ENCODE measurements around the gene OR2T6. TPM values are rescaled to one million over a fixed set of nuclear protein-coding genes. Genes with fewer than 3 reads are reported as not detected.
"Not testable (repeated sequence)": the region's sequence is repeated elsewhere in the genome, so short reads cannot be mapped to it uniquely, and the experiment has no call there.

Gene OR2T6
- total RNA-seq, 1 donor from 2014 or later, result not detected

DNA sequence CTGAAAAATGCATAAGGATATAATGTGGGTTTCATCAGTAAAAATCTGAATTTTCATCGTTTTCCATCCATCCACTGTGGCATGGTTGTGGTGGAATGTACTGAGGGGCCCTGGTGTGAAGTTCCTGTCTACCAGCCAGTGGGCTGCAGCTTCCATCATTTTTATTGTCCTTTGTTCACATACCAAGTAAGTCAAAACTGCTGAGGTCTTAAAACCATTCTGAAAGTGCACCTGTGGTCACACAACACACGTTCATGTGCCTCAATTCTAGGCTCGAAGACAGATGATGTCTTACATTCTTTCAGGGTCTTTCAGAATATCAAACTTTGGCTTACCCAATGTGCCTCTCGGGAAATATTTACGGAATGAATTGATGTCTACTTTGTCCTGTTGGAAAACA, 63.7 kb downstream of the OR2T6 start:
- DNase-seq (ENCODE audit: low spot score); H3K9me3 Mint-ChIP-seq; intact Hi-C loops (cut with micrococcal nuclease); H3K36me3 Mint-ChIP-seq (ENCODE audit: low read depth); H3K4me1 Mint-ChIP-seq (ENCODE audit: low read depth); H3K4me3 Mint-ChIP-seq (ENCODE audit: low read depth); H3K27me3 Mint-ChIP-seq (ENCODE audit: low read depth); H3K27ac Mint-ChIP-seq: not testable (repeated sequence)

Other genes starting within 250 kb of the OR2T6 start
- not detected in 2 replicates for gene OR2M5, start 230.6 kb upstream of the OR2T6 start, total RNA-seq
- gene OR2M2, start 200.9 kb upstream of the OR2T6 start, total RNA-seq, result not detected in 2 replicates
- not detected in 2 replicates for gene OR2M3, start 178.5 kb upstream of the OR2T6 start, total RNA-seq
- not detected in 2 replicates for gene OR2M4, start 144.3 kb upstream of the OR2T6 start, total RNA-seq
- not detected in 2 replicates for gene OR2T33, start 97.8 kb upstream of the OR2T6 start, total RNA-seq
- gene OR2T12, start 72.3 kb upstream of the OR2T6 start, total RNA-seq, result not detected in 2 replicates
- gene OR2M7, start 51.2 kb upstream of the OR2T6 start, total RNA-seq, result not detected in 2 replicates
- gene OR14C36, start 27.0 kb upstream of the OR2T6 start, total RNA-seq, result not detected in 2 replicates
- gene OR2T4, start 14.1 kb upstream of the OR2T6 start, total RNA-seq, result not detected in 2 replicates
- gene OR2T1, start 27.3 kb downstream of the OR2T6 start, total RNA-seq, result not detected in 2 replicates
- gene OR2T2, start 69.9 kb downstream of the OR2T6 start, total RNA-seq, result not detected in 2 replicates
- gene OR2T3, start 97.6 kb downstream of the OR2T6 start, total RNA-seq, result not detected in 2 replicates
- not detected in 2 replicates for gene OR2T5, start 112.8 kb downstream of the OR2T6 start, total RNA-seq
- gene OR2G6, start 132.3 kb downstream of the OR2T6 start, total RNA-seq, result not detected in 2 replicates
- gene OR2T29, start 187.0 kb downstream of the OR2T6 start, total RNA-seq, result not detected in 2 replicates
- not detected in 2 replicates for gene OR2T34, start 199.0 kb downstream of the OR2T6 start, total RNA-seq
- gene OR2T10, start 222.0 kb downstream of the OR2T6 start, total RNA-seq, result not detected in 2 replicates